A549 (cell line): ENCODE results near the gene SON. TPM values are rescaled to one million over a fixed set of nuclear protein-coding genes. Genes with fewer than 3 reads are reported as not detected.
A peak's percentile ranks its signal among the peaks of the same experiment; 100 is the strongest.

ENCODE experiments used
- ATAC-seq, 2 experiments: fragments of 200-7000 bp in 1 of 2; fragments of >200 bp in 1 of 2; cut with Nextera tagmentation in 1 of 2; cut with Tn5 transposase in 1 of 2; 3 replicates each; pipeline versions ENCODE4 v1.8.0 to v1.9.1; 2018 to 2020; ENCODE audit warnings: mild to moderate bottlenecking in 1 of 2, moderate library complexity in 1 of 2
- CTCF ChIA-PET: fragments of 300-600 bp; sonication (Branson Sonifier 250); formaldehyde crosslinking; extraction: SDS; loops from one replicate; lab custom pipeline; 2021; ENCODE audit warnings: antibody characterized with exemption, inconsistent platforms; lab: Yijun Ruan, JAX
- POLR2A ChIA-PET: fragments of 350-600 bp; formaldehyde crosslinking; extraction: SDS; loops from one replicate; lab custom pipeline; 2021; ENCODE audit warnings: antibody characterized with exemption, inconsistent platforms; lab: Yijun Ruan, JAX
- DNase-seq, 2 experiments: peaks; one replicate each; pipeline versions ENCODE4 v3.0.0 to v3.0.0-alpha.2; 2011 to 2016; ENCODE audit warnings: low read depth in 1 of 2, low spot score in 1 of 2
- FAIRE-seq: peaks from 2 replicates; lab custom pipeline; 2011; peaks lifted over from hg19 to GRCh38; lab: Jason Lieb, UNC
- H3K27ac ChIP-seq, 2 experiments: fragments of >200 bp; sonication (Bioruptor Twin); formaldehyde crosslinking; 3 replicates each; pipeline ENCODE4 v1.5.1; 2016 to 2017
- H3K4me1 ChIP-seq: fragments of >200 bp; sonication (Bioruptor Twin); formaldehyde crosslinking; 3 replicates; pipeline ENCODE4 v1.6.1; 2016
- H3K4me2 ChIP-seq: fragments of >200 bp; sonication (Bioruptor Twin); formaldehyde crosslinking; 3 replicates; pipeline ENCODE4 v1.6.1; 2016
- H3K4me3 ChIP-seq: fragments of >200 bp; sonication (Bioruptor Twin); formaldehyde crosslinking; 3 replicates; pipeline ENCODE4 v1.5.1; 2016
- H3K9me3 ChIP-seq: fragments of >200 bp; sonication (Bioruptor Twin); formaldehyde crosslinking; 3 replicates; pipeline ENCODE4 v1.6.1; 2016
- CEBPB ChIP-seq, 2 experiments: fragments of >200 bp in 1 of 2; sonication (Bioruptor Twin) in 1 of 2; formaldehyde crosslinking in 1 of 2; IDR thresholded peaks; 2 replicates each; pipeline ENCODE4 v1.6.1; 2012 to 2016
- EHMT2 ChIP-seq: fragments of 200-600 bp; sonication (generic); IDR thresholded peaks from 2 replicates; pipeline ENCODE4 v1.6.1; 2016; ENCODE audit warnings: antibody characterized with exemption, low read depth, mild to moderate bottlenecking, moderate library complexity
- FOSB ChIP-seq: fragments of 250-450 bp; sonication (Bioruptor Pico); IDR thresholded peaks from 2 replicates; pipeline ENCODE4 v1.5.0; 2020; ENCODE audit warnings: mild to moderate bottlenecking, moderate library complexity
- HMGXB4 ChIP-seq: fragments of 250-450 bp; sonication (Bioruptor Pico); IDR thresholded peaks from 2 replicates; pipeline ENCODE4 v1.5.0; 2021; ENCODE audit warnings: mild to moderate bottlenecking, moderate library complexity, borderline replicate concordance
- MAZ ChIP-seq: fragments of 150-350 bp; IDR thresholded peaks from 2 replicates; pipeline ENCODE4 v1.6.1; 2014; ENCODE audit warnings: antibody characterized with exemption, low read depth, low read length, borderline replicate concordance
- NFE2L2 ChIP-seq: fragments of 150-350 bp; conservative IDR thresholded peaks from 2 replicates; pipeline ENCODE4 v1.6.1; 2014; ENCODE audit warnings: low read length
- PBX3 ChIP-seq: IDR thresholded peaks from 2 replicates; pipeline ENCODE4 v1.6.1; 2012
- PHF8 ChIP-seq: fragments of 200-600 bp; sonication (generic); IDR thresholded peaks from 2 replicates; pipeline ENCODE4 v1.6.1; 2016; ENCODE audit warnings: low read depth, mild to moderate bottlenecking, antibody characterized with exemption, moderate library complexity, borderline replicate concordance
- POLR2AphosphoS2 ChIP-seq: conservative IDR thresholded peaks from 2 replicates; pipeline ENCODE4 v1.6.1; 2012; ENCODE audit warnings: low read length, improper control_type of control experiment, inconsistent platforms
- RAD21 ChIP-seq, 2 experiments: fragments of >200 bp in 1 of 2; sonication (Bioruptor Twin) in 1 of 2; formaldehyde crosslinking in 1 of 2; IDR thresholded peaks in 1 of 2; conservative IDR thresholded peaks in 1 of 2; 2 replicates in 1 of 2; 3 replicates in 1 of 2; pipeline ENCODE4 v1.6.1; 2012 to 2018; ENCODE audit warnings: inconsistent platforms in 1 of 2
- SREBF2 ChIP-seq: fragments of 450-650 bp; IDR thresholded peaks from 2 replicates; pipeline ENCODE4 v1.6.1; 2014; ENCODE audit warnings: mild to moderate bottlenecking, moderate library complexity
- ZC3H11A ChIP-seq: fragments of 450-650 bp; IDR thresholded peaks from 2 replicates; pipeline ENCODE4 v1.6.1; 2014; ENCODE audit warnings: antibody characterized with exemption, mild to moderate bottlenecking
- WGBS: methylation state at CpG from one replicate; pipeline ENCODE4 v1.1.6; 2017; ENCODE audit errors: missing lambda C conversion rate; 5-methylcytosine and 5-hydroxymethylcytosine counted together
- polyA plus RNA-seq, 4 experiments: library from polyadenylated mRNA; depleted of rRNA in 3 of 4; stranded (reverse); fragments of >200 nt; fragmentation: RNase III in 1 of 4; extraction: RNeasy Plus Mini Kit Qiagen cat#74134 plus additional on column Dnase treatment in 1 of 4; gene quantifications; 2 replicates in 3 of 4; 3 replicates in 1 of 4; pipeline ENCODE4 v1.2.3, GENCODE V29; 2011 to 2017
- TF ChIP-seq, protein P1 (sequence below): fragments of >200 bp; sonication (Bioruptor Twin); formaldehyde crosslinking; IDR thresholded peaks from 3 replicates; pipeline ENCODE4 v1.6.1; 2016
- TF ChIP-seq, protein P2 (sequence below): IDR thresholded peaks from 2 replicates; pipeline ENCODE4 v1.6.1; 2012
- TF ChIP-seq, protein P3 (sequence below): fragments of 200-600 bp; sonication (generic); IDR thresholded peaks from 2 replicates; pipeline ENCODE4 v1.6.1; 2016; ENCODE audit warnings: antibody characterized with exemption, mild to moderate bottlenecking, moderate library complexity
- TF ChIP-seq, protein P4 (sequence below): fragments of >200 bp; sonication (Bioruptor Twin); formaldehyde crosslinking; IDR thresholded peaks from 3 replicates; pipeline ENCODE4 v1.5.1; 2016

SON gene
- polyA plus RNA-seq, 2 of the 4 experiments (the other 2 are of a cell fraction) = 75.3 to 95.9 TPM

GRCh38 chr21:33512481-33512880 lies 30.4 kb upstream of the SON start:
- Histone ChIP-seq H3K4me3 (no peak overlapping the region), H3K9me3 (no peaks in the 10 kb centered on the region), H3K4me2 (no peak overlapping the region), H3K4me1 (no peaks in the 10 kb centered on the region), H3K27ac (no peak overlapping the region)
- CTCF ChIA-PET = no interaction called here
- ATAC-seq (no peak), FAIRE-seq (no peak), DNase-seq (no peak)
- 96% methylated on average over 3 of the region's 3 CpGs for WGBS
- POLR2A ChIA-PET = no interaction called here
- TF ChIP-seq, protein P1, sequence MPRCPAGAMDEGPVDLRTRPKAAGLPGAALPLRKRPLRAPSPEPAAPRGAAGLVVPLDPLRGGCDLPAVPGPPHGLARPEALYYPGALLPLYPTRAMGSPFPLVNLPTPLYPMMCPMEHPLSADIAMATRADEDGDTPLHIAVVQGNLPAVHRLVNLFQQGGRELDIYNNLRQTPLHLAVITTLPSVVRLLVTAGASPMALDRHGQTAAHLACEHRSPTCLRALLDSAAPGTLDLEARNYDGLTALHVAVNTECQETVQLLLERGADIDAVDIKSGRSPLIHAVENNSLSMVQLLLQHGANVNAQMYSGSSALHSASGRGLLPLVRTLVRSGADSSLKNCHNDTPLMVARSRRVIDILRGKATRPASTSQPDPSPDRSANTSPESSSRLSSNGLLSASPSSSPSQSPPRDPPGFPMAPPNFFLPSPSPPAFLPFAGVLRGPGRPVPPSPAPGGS = no peak
- TF ChIP-seq PHF8 = no peak
- TF ChIP-seq EHMT2 = no peak
- no peak for TF ChIP-seq PBX3
- no peak for TF ChIP-seq HMGXB4
- TF ChIP-seq RAD21 (conservative IDR thresholded peaks at IDR 0.05 in 1 of 2, IDR thresholded peaks at IDR 0.05 in 1 of 2) = no peak
- TF ChIP-seq, protein P2, sequence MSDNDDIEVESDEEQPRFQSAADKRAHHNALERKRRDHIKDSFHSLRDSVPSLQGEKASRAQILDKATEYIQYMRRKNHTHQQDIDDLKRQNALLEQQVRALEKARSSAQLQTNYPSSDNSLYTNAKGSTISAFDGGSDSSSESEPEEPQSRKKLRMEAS = no peak
- no peak for TF ChIP-seq POLR2AphosphoS2
- TF ChIP-seq ZC3H11A = no peak
- TF ChIP-seq SREBF2 = no peak
- no peak for TF ChIP-seq FOSB
- TF ChIP-seq, all 56 proteins: peak for 0

DNA sequence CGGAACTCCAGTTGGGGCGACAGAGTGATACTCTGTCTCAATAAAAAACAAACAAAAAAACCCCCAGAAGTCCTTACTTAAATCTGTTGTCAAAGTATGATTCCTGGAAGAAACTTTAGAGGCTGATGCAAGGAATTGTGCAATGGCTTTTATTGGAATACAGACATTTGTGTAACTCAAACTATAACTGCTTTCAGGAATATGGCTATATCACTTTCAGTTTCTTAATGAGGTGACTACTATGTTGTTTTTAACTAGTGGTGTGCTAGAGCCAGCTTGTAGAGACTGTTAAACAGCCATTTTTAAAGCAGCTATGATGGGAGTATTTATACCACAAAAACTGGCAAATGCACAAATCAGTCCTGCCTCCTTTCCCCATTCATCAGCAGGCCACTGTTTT lies 28.6 kb upstream of the SON start:
- no peak for TF ChIP-seq NFE2L2
- no peak for TF ChIP-seq MAZ
- TF ChIP-seq, protein P3, sequence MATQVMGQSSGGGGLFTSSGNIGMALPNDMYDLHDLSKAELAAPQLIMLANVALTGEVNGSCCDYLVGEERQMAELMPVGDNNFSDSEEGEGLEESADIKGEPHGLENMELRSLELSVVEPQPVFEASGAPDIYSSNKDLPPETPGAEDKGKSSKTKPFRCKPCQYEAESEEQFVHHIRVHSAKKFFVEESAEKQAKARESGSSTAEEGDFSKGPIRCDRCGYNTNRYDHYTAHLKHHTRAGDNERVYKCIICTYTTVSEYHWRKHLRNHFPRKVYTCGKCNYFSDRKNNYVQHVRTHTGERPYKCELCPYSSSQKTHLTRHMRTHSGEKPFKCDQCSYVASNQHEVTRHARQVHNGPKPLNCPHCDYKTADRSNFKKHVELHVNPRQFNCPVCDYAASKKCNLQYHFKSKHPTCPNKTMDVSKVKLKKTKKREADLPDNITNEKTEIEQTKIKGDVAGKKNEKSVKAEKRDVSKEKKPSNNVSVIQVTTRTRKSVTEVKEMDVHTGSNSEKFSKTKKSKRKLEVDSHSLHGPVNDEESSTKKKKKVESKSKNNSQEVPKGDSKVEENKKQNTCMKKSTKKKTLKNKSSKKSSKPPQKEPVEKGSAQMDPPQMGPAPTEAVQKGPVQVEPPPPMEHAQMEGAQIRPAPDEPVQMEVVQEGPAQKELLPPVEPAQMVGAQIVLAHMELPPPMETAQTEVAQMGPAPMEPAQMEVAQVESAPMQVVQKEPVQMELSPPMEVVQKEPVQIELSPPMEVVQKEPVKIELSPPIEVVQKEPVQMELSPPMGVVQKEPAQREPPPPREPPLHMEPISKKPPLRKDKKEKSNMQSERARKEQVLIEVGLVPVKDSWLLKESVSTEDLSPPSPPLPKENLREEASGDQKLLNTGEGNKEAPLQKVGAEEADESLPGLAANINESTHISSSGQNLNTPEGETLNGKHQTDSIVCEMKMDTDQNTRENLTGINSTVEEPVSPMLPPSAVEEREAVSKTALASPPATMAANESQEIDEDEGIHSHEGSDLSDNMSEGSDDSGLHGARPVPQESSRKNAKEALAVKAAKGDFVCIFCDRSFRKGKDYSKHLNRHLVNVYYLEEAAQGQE = no peak
- no peak for ATAC-seq
- DNase-seq = no peak
- H3K9me3 ChIP-seq = no peaks in the 10 kb centered on the region
- H3K4me2 ChIP-seq = no peak overlapping the region
- H3K4me3 ChIP-seq = no peak overlapping the region
- ChIA-PET CTCF (interaction anchor here (0.9 to 1.4 kb wide), 3 partner anchors 19 to 110 kb away, joined by 3 read pairs; no protein-coding TSS in a partner anchor), POLR2A (no interaction called here)
- WGBS = 93% methylated on average over 2 of the region's 2 CpGs
- H3K27ac ChIP-seq = no peak overlapping the region
- no peaks in the 10 kb centered on the region for H3K4me1 ChIP-seq
- no peak for FAIRE-seq

DNA sequence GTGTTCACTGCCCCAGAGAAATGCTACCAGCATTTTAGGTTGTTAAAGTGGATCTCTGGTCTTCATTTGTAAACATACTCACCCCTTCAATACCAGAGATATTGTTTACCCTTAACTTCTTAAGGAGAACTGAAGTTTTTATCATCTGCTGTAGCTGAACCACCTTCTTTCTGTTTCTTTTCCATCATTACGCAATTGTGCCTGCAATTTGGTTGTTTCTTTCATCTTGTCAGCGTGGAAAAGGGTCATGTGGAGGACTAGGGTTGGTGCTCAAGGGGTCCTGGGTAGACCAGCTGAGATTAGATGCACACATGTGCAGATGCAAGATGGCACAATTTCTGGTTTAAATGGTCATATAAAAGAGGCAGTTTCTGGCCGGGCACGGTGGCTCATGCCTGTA lies 23.9 kb upstream of the SON start:
- H3K4me2 ChIP-seq = no peak overlapping the region
- TF ChIP-seq, protein P4, sequence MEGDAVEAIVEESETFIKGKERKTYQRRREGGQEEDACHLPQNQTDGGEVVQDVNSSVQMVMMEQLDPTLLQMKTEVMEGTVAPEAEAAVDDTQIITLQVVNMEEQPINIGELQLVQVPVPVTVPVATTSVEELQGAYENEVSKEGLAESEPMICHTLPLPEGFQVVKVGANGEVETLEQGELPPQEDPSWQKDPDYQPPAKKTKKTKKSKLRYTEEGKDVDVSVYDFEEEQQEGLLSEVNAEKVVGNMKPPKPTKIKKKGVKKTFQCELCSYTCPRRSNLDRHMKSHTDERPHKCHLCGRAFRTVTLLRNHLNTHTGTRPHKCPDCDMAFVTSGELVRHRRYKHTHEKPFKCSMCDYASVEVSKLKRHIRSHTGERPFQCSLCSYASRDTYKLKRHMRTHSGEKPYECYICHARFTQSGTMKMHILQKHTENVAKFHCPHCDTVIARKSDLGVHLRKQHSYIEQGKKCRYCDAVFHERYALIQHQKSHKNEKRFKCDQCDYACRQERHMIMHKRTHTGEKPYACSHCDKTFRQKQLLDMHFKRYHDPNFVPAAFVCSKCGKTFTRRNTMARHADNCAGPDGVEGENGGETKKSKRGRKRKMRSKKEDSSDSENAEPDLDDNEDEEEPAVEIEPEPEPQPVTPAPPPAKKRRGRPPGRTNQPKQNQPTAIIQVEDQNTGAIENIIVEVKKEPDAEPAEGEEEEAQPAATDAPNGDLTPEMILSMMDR = no peak
- TF ChIP-seq CEBPB (IDR thresholded peaks at IDR 0.05) = 0 out of 4 replicates have a peak, but pooled peaks of 1 of the 2 experiments have one; percentile 20
- WGBS = 89% methylated on average over 4 of the region's 4 CpGs
- CTCF ChIA-PET = no interaction called here
- H3K9me3 ChIP-seq = no peaks in the 10 kb centered on the region
- DNase-seq (no peak), FAIRE-seq (no peak), ATAC-seq (no peak)
- H3K27ac ChIP-seq = no peak overlapping the region
- H3K4me3 ChIP-seq = no peak overlapping the region
- POLR2A ChIA-PET = no interaction called here
- H3K4me1 ChIP-seq = no peaks in the 10 kb centered on the region
